ENCODE measurements around the gene LMO3. TPM values are rescaled to one million over a fixed set of nuclear protein-coding genes. Genes with fewer than 3 reads are reported as not detected.

Gene LMO3
- total and polyA plus RNA-seq, 2 of the 13 experiments (the other 11 are each of a cell fraction or from before 2014, with no cell fraction given): not detected

GRCh38 chr12:16513231-16513630 lies 92.7 kb downstream of the LMO3 start:
- Histone ChIP-seq H3K27ac (ENCODE audit: extremely low read length, insufficient read depth, low read length) (no peak overlapping the region), H3K36me3 (replicated peaks in 1 of 2; ENCODE audit: control insufficient read depth in 1 of 2, insufficient read depth in 2 of 2, low read length in 2 of 2) (no peaks in the 10 kb centered on the region), H2AFZ (ENCODE audit: low read length) (no peak overlapping the region), H3K9me3 (ENCODE audit: low read length) (no peaks in the 10 kb centered on the region), H3K27me3 (ENCODE audit: control insufficient read depth in 1 of 2, insufficient read depth in 2 of 2, low read length in 2 of 2) (no peaks in the 10 kb centered on the region), H4K20me1 (ENCODE audit: insufficient read depth, low read length) (no peaks in the 10 kb centered on the region), H3K4me3 (replicated peaks in 1 of 3; ENCODE audit: insufficient read depth in 1 of 3, low read depth in 2 of 3, low read length in 3 of 3) (no peak overlapping the region), H3K4me1 (ENCODE audit: insufficient read depth, low read length) (no peaks in the 10 kb centered on the region), H3K9ac (ENCODE audit: insufficient read depth, low read depth, low read length) (no peak overlapping the region), H3K4me2 (ENCODE audit: low read depth, low read length) (no peak overlapping the region), H3K79me2 (ENCODE audit: insufficient read depth, low read length) (no peaks in the 10 kb centered on the region)
- BruUV-seq (replicated peaks): no TSS peak
- WGBS (ENCODE audit: low lambda C conversion rate): 95% methylated on average over 15 of the region's 15 CpGs
- ATAC-seq (no peak), DNase-seq (ENCODE audit: low spot score) (no peak), FAIRE-seq (no peak)
- intact Hi-C loops (cut with micrococcal nuclease; ENCODE audit: unreplicated experiment) (no loop called here), in situ Hi-C loops (cut with HindIII; ENCODE audit: extremely low pct_ligation_motif_present, low pct_unique_long_range_greater_than_20kb) (no loop called here)
- TF ChIP-seq, protein P1, sequence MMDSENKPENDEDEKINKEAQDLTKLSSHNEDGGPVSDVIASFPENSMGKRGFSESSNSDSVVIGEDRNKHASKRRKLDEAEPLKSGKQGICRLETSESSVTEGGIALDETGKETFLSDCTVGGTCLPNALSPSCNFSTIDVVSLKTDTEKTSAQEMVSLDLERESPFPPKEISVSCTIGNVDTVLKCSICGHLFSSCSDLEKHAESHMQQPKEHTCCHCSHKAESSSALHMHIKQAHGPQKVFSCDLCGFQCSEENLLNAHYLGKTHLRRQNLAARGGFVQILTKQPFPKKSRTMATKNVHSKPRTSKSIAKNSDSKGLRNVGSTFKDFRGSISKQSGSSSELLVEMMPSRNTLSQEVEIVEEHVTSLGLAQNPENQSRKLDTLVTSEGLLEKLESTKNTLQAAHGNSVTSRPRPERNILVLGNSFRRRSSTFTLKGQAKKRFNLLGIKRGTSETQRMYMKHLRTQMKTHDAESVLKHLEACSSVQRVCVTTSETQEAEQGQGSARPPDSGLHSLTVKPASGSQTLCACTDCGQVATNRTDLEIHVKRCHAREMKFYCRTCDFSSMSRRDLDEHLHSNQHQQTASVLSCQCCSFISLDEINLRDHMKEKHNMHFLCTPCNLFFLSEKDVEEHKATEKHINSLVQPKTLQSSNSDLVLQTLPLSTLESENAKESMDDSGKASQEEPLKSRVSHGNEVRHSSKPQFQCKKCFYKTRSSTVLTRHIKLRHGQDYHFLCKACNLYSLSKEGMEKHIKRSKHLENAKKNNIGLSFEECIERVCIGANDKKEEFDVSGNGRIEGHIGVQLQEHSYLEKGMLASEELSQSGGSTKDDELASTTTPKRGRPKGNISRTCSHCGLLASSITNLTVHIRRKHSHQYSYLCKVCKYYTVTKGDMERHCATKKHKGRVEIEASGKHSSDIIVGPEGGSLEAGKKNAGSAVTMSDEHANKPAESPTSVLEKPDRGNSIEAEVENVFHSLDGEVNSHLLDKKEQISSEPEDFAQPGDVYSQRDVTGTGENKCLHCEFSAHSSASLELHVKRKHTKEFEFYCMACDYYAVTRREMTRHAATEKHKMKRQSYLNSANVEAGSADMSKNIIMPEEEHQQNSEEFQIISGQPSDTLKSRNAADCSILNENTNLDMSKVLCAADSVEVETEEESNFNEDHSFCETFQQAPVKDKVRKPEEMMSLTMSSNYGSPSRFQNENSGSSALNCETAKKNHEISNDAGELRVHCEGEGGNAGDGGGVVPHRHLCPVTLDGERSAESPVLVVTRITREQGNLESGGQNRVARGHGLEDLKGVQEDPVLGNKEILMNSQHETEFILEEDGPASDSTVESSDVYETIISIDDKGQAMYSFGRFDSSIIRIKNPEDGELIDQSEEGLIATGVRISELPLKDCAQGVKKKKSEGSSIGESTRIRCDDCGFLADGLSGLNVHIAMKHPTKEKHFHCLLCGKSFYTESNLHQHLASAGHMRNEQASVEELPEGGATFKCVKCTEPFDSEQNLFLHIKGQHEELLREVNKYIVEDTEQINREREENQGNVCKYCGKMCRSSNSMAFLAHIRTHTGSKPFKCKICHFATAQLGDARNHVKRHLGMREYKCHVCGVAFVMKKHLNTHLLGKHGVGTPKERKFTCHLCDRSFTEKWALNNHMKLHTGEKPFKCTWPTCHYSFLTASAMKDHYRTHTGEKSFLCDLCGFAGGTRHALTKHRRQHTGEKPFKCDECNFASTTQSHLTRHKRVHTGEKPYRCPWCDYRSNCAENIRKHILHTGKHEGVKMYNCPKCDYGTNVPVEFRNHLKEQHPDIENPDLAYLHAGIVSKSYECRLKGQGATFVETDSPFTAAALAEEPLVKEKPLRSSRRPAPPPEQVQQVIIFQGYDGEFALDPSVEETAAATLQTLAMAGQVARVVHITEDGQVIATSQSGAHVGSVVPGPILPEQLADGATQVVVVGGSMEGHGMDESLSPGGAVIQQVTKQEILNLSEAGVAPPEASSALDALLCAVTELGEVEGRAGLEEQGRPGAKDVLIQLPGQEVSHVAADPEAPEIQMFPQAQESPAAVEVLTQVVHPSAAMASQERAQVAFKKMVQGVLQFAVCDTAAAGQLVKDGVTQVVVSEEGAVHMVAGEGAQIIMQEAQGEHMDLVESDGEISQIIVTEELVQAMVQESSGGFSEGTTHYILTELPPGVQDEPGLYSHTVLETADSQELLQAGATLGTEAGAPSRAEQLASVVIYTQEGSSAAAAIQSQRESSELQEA (CRISPR knock-in tag; IDR thresholded peaks at IDR 0.05; ENCODE audit: not compliant biosample characterization): no peak
- no peak for TF ChIP-seq EEA1 (CRISPR knock-in tag; IDR thresholded peaks at IDR 0.05; ENCODE audit: borderline replicate concordance)
- no peak for TF ChIP-seq ATRX (CRISPR knock-in tag; IDR thresholded peaks at IDR 0.05; ENCODE audit: borderline replicate concordance)
- POLR2A ChIA-PET: no interaction called here
- CTCF ChIA-PET (ENCODE audit: low intra/inter-chr PET ratio, low total read pairs): no interaction called here

Data from HepG2 (cell line).